ENCODE data around the gene FRMD8.
"Not testable (repeated sequence)": the region's sequence is repeated elsewhere in the genome, so short reads cannot be mapped to it uniquely, and the experiment has no call there.

Gene FRMD8

DNA sequence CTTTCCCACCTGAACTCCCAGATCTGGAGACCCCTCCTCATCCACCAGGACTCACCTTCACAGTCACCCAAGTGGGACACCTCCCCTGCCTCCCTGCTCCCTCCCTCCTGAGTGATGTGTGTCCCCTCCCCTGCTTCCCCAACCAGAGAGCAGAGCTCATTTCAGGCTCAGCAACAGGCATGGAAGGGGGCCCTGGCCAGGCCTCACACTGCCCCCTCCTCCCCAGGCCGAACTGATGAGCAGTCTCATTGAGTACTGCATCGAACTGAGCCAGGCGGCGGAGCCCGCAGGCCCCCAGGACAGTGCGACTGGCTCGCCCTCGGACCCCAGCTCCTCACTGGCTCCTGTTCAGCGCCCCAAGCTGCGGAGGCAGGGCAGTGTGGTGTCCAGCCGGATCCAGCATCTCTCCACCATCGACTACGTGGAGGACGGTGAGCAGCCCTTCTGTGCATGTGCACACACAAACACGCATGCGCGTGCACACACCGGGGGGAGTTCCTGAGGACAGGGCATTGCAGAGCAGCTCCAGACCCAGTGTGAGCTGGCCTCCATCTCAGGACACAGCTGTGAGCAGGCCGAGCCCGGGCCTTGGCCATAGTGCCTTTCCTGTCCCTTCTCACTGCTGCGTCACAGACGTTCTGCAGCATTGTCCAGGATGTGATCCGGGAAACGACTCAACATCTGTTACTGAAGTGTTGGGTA is 18.4 kb downstream of the FRMD8 start:
- no peaks in the 10 kb centered on the region for H4K20me1 ChIP-seq
- H3K9me3 ChIP-seq, result no peaks in the 10 kb centered on the region
- H3K4me1 ChIP-seq, result peaks cover 97% of the 10 kb centered on the region
- H3K4me3 ChIP-seq, result peak overlapping the region; percentile 53; the same call in 1 of the 2 replicates
- H3K27ac ChIP-seq, result peak overlapping the region; percentile 96
- peak overlapping the region; percentile 81 for H3K9ac ChIP-seq
- no peaks in the 10 kb centered on the region for H3K27me3 ChIP-seq
- peak overlapping the region; percentile 92 for H3K4me2 ChIP-seq
- H3K36me3 ChIP-seq, result peaks cover 62% of the 10 kb centered on the region
- no peak for TF ChIP-seq Cebpa-rat (IDR thresholded peaks at IDR 0.05)

DNA sequence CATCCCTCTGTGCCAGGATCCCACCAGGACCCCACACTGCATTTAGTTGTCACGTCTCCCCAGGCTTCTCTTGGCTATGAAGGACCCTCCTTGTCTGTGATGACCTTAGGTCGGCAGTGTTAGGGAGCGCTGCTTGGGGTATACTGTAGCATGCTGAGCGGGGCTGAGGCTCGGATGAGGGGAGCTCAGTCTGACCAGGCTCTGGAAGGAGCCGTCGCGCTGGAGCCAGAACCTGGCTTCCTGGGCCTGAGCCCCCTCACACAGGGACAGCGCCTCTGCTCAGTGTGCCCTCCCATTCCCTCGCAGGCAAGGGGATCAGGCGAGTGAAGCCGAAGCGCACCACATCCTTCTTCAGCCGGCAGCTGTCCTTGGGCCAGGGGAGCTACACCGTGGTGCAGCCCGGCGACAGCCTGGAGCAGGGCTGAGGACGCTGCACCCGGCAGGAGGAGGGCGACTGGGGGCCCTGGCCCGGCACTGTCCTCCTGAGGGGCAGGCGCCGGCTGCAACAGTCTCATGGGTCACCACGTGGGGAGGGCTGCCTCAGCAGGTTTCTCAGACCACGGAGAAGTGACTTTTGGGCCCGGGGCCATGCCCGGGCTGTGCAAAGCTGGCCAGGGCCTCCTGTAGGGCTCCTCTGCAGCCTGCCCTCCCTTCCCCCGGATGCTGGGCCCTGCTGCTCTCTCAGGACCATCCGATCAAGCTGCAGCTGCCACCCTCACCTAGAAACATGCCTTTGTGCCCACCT is 24.7 kb downstream of the FRMD8 start:
- H3K36me3 ChIP-seq, result peaks cover 70% of the 10 kb centered on the region
- H3K4me2 ChIP-seq, result peak overlapping the region; percentile 82
- no peaks in the 10 kb centered on the region for H3K27me3 ChIP-seq
- H4K20me1 ChIP-seq, result no peaks in the 10 kb centered on the region
- H3K27ac ChIP-seq, result peak overlapping the region; percentile 85
- H3K9me3 ChIP-seq, result no peaks in the 10 kb centered on the region
- no peak overlapping the region for H3K4me3 ChIP-seq
- peak overlapping the region; percentile 73 for H3K9ac ChIP-seq
- no peak for TF ChIP-seq Cebpa-rat (IDR thresholded peaks at IDR 0.05)
- H3K4me1 ChIP-seq, result peaks cover 90% of the 10 kb centered on the region

DNA sequence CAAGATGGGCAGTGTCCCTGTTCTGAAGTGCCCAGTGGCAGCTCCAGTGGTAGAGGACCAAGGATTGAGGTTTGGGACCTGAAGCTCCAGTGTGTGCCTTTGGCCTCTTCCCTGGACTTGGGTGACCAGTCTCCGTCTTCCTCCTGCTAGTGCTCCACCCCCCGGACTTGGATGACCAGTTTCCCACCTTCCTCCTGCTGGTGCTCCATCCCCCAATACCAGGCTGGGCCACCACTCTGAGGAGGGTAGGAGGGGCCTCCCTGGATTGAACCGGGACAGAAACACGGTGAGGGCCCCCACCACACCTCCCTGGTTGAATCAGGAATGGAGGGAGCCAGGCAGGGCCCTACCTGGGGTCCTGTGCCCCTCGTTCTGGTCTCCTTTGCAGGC is 25.2 kb downstream of the FRMD8 start:
- Histone ChIP-seq H4K20me1 (no peaks in the 10 kb centered on the region), H3K36me3 (peaks cover 64% of the 10 kb centered on the region), H3K4me2 (peak overlapping the region; percentile 82), H3K27ac (peak overlapping the region; percentile 85), H3K9me3 (no peaks in the 10 kb centered on the region), H3K9ac (peak overlapping the region; percentile 73), H3K4me3 (no peak overlapping the region), H3K27me3 (no peaks in the 10 kb centered on the region), H3K4me1 (peaks cover 90% of the 10 kb centered on the region)
- TF ChIP-seq Cebpa-rat (IDR thresholded peaks at IDR 0.05), result no peak

DNA sequence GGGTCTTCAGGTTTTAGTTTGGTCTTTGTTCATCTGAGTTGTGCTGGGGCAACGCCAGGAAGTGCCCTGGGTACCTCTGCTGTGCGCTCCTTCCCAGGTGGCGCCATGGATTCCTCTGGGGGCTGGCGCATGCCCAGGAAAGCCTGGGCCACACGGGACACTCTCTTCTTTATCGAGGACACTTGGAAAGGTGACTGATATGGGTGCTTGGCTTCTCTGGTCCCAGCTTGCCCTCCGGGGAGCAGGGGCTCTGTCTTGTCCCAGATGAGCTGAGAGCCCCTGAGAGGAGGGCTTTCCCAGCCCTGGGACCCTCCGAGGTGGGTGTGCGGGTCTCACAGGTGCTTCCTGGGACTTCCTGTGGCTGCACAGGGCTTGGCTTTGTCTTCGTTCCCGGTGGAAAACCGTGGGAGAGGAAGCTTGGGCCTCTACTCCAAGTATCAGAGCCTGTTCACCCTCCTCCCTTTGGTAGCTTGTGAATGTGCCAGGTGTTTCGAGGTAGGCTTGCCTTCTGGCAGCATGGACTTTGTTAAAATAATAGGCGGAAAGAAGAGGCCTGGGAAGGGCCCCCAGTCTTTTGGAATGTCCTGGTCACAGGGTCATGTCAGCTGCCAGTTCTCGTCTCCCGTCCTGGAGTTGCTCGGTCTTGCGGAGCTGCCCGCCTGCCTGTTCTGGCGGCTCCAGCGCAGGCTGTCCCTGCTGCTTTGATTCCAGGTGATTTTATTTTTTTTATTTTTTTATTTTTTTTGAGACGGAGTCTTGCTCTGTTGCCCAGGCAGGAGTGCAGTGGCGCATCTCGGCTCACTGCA is 26.0 kb downstream of the FRMD8 start:
- no peak overlapping the region for H3K4me3 ChIP-seq
- no peaks in the 10 kb centered on the region for H3K9me3 ChIP-seq
- no peaks in the 10 kb centered on the region for H3K27me3 ChIP-seq
- H4K20me1 ChIP-seq, result no peaks in the 10 kb centered on the region
- peaks cover 57% of the 10 kb centered on the region for H3K36me3 ChIP-seq
- no peak for TF ChIP-seq Cebpa-rat (IDR thresholded peaks at IDR 0.05)
- peak overlapping the region; percentile 73 for H3K9ac ChIP-seq
- H3K4me2 ChIP-seq, result peak overlapping the region; percentile 82
- peak overlapping the region; percentile 85 for H3K27ac ChIP-seq
- peaks cover 90% of the 10 kb centered on the region for H3K4me1 ChIP-seq

DNA sequence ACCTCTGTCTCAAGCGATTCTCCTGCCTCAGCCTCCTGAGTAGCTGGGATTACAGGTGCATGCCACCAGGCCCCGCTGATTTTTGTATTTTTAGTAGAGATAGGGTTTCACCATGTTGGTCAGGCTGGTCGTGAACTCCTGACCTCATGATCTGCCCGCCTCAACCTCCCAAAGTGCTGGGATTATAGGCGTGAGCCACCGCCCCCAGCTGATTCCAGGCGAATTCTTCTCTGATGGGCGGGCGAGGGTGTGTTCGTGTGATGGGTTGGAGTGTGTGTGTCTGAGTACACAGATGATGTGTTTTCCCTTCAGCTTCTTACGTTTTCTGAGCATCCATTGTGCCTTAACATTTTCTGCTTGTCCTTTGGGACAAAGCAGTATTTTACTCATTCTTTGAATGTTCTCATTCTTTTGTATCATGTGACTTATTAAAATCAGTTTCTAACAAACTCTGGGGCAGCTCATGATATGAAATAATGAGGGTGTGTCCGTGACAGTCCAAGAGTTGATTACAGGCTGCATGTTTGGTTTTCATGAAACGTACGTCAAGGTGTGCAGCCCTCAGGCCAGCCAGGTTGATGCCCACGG is 26.7 kb downstream of the FRMD8 start:
- H3K9ac ChIP-seq, result 0 out of 2 replicates have a peak overlapping the region, but pooled peaks have one; percentile 73

DNA sequence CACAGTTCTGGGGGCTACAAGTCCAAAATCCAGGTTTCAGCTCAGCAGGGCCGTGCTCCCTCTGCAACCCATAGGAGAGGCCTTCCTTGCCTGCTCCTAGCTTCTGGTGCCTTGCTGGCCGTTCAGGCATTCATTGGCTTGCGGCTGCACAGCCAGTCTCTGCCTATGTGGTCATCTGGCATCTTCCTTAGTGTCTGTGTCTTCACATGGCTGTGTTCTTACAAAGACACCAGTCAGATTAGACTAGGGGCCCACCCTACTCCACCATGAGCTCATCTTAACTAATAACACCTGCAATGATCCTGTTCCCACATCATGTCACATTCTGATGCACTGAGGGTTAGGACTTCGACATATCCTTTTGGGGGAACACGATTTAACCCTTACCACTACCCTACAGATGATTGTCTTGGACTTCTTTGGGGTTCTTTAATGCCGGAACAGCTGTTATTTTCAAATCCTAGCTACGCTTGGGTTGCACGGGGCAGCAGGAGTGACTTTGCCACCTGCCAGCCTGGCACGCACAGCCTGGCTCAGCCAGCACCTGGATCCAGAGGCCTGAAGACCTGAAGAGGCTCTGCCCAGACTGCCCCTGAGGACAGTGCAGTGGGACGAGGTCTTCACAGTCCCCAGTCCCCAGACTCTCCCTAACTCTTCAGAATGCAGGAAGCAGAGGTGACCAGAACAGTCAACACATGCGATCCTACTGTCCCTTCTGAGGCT is 28.5 kb downstream of the FRMD8 start:
- Histone ChIP-seq H3K4me2 (peak overlapping the region; percentile 94), H3K9me3 (no peaks in the 10 kb centered on the region), H3K27me3 (no peaks in the 10 kb centered on the region), H3K36me3 (peaks cover 40% of the 10 kb centered on the region), H3K9ac (peak overlapping the region; percentile 99; the same call in 1 of the 2 replicates), H3K27ac (peak overlapping the region; percentile 99), H4K20me1 (no peaks in the 10 kb centered on the region), H3K4me1 (peaks cover 88% of the 10 kb centered on the region), H3K4me3 (no peak overlapping the region)
- TF ChIP-seq Cebpa-rat (IDR thresholded peaks at IDR 0.05), result no peak

More for the DNA sequence above, 26.7 kb downstream of the FRMD8 start:
- not testable (repeated sequence) for H3K9me3 ChIP-seq, H3K27me3 ChIP-seq, H4K20me1 ChIP-seq, H3K4me3 ChIP-seq
- Histone ChIP-seq H3K4me2 (peak overlapping the region; percentile 82), H3K27ac (peak overlapping the region; percentile 85), H3K4me1 (peaks cover 91% of the 10 kb centered on the region), H3K36me3 (peaks cover 57% of the 10 kb centered on the region)

DNA sequence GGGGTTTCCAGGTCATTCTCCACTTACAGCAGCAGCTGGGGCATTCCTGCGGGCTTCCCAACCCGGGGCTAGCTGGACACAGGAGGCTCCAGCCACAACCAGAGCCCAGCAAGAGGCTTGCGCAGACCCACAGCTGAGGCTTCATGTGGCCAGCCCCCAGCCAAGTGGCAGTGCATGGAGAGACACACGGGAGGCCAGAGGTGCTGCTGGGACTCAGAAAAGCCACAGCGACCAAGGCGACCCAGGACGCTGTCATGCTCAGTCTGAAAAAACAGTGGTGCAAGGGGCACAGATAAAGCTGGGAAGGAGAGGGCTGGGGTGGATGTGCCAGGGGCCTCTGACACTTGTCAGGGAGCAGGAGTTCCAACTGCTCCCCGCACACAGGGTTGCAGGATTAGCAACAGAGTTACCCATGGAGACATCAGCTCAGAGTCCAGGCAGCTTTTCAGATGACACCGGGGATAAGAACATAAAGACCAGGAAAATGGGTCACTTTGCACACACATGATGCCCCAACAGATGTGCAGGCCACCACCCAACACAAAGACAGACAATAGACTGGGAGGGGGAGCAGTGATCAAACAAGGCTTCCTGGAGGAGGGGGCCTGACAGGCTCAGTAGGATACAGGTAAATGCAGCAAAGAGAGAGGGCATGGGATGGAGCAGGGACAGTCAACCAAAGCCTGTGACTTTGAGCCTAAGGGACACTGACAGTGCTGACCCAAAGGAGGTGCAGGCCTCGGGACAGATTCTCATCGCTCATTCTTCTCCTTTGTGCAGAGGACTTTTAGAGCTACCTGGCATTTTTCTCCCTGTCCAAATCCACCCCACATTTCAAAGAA is 29.3 kb downstream of the FRMD8 start:
- H3K36me3 ChIP-seq, result peaks cover 36% of the 10 kb centered on the region
- peak overlapping the region; percentile 99 for H3K9ac ChIP-seq
- no peaks in the 10 kb centered on the region for H3K27me3 ChIP-seq
- peak overlapping the region; percentile 90 for H3K4me3 ChIP-seq
- peak overlapping the region; percentile 94 for H3K4me2 ChIP-seq
- H3K4me1 ChIP-seq, result peaks cover 93% of the 10 kb centered on the region
- H3K27ac ChIP-seq, result peak overlapping the region; percentile 99
- H3K9me3 ChIP-seq, result no peaks in the 10 kb centered on the region
- no peaks in the 10 kb centered on the region for H4K20me1 ChIP-seq
- TF ChIP-seq Cebpa-rat (IDR thresholded peaks at IDR 0.05), result no peak

DNA sequence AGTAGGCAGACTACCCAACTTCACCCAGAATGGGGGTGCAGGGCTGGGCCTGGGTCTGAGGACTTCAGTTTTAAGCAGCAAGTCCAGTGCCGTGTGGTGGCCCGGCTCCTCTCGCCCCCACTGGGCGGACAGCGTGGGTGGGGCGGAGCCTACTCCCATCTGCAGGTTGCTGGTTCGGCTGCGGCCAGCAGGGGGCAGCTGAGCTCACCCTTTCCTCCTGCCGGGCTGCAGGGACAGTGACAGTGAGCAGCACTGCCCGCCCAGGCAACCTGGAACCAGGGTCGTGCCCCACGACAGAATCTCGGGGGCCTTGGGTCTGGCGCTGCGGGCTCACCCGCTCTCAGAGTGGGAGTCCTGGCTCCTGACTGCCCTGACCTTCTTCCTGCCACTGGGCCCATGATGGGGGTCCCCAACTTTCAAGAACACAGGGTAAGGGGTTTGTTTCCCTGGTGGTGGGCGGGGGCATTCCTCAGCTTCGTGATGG is 29.9 kb downstream of the FRMD8 start:
- H3K4me1 ChIP-seq, result peaks cover 92% of the 10 kb centered on the region
- H3K9me3 ChIP-seq, result no peaks in the 10 kb centered on the region
- H3K4me3 ChIP-seq, result peak overlapping the region; percentile 90
- H3K4me2 ChIP-seq, result peak overlapping the region; percentile 94
- H3K36me3 ChIP-seq, result peaks cover 30% of the 10 kb centered on the region
- peak overlapping the region; percentile 99 for H3K9ac ChIP-seq
- no peaks in the 10 kb centered on the region for H3K27me3 ChIP-seq
- no peaks in the 10 kb centered on the region for H4K20me1 ChIP-seq
- TF ChIP-seq Cebpa-rat (IDR thresholded peaks at IDR 0.05), result no peak
- peak overlapping the region; percentile 99 for H3K27ac ChIP-seq

Data from BLaER1 (cell line).